GM06990 (cell line): ENCODE measurements around the gene PAX6.

Experiments
- DNase-seq: peaks from one replicate; pipeline ENCODE4 v3.0.0-alpha.2; 2011; ENCODE audit not compliant: insufficient read length; ENCODE audit errors: extremely low read depth
- H3K27me3 ChIP-seq: replicated peaks from 2 replicates; pipeline ENCODE4 v1.6.0; 2011; ENCODE audit warnings: low read length; ENCODE audit not compliant: control insufficient read depth, insufficient read depth
- H3K36me3 ChIP-seq: 2 replicates; pipeline ENCODE4 v1.5.1; 2011; ENCODE audit warnings: low read length; ENCODE audit not compliant: control insufficient read depth, insufficient read depth
- H3K4me3 ChIP-seq: replicated peaks from 2 replicates; pipeline ENCODE4 v1.5.1; 2011; ENCODE audit warnings: low read depth, mild to moderate bottlenecking, control low read depth, low read length
- TF ChIP-seq, protein P1 (sequence below): IDR thresholded peaks from 2 replicates; pipeline ENCODE4 v1.5.1; 2011; ENCODE audit warnings: low read length, control low read depth, mild to moderate bottlenecking, inconsistent platforms; ENCODE audit not compliant: insufficient read depth, poor library complexity, severe bottlenecking

Gene PAX6

GRCh38 chr11:31824332-31824878 is 13.3 kb upstream of the PAX6 start:
- TF ChIP-seq, protein P1, sequence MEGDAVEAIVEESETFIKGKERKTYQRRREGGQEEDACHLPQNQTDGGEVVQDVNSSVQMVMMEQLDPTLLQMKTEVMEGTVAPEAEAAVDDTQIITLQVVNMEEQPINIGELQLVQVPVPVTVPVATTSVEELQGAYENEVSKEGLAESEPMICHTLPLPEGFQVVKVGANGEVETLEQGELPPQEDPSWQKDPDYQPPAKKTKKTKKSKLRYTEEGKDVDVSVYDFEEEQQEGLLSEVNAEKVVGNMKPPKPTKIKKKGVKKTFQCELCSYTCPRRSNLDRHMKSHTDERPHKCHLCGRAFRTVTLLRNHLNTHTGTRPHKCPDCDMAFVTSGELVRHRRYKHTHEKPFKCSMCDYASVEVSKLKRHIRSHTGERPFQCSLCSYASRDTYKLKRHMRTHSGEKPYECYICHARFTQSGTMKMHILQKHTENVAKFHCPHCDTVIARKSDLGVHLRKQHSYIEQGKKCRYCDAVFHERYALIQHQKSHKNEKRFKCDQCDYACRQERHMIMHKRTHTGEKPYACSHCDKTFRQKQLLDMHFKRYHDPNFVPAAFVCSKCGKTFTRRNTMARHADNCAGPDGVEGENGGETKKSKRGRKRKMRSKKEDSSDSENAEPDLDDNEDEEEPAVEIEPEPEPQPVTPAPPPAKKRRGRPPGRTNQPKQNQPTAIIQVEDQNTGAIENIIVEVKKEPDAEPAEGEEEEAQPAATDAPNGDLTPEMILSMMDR, result no peak
- Histone ChIP-seq H3K4me3 (no peak overlapping the region), H3K36me3 (no peaks in the 10 kb centered on the region), H3K27me3 (no peaks in the 10 kb centered on the region; the same call in none of the 2 replicates)
- DNase-seq, result no peak

GRCh38 chr11:31823644-31824331 is 12.7 kb upstream of the PAX6 start:
- no peak for DNase-seq
- no peaks in the 10 kb centered on the region for H3K36me3 ChIP-seq
- no peaks in the 10 kb centered on the region; the same call in none of the 2 replicates for H3K27me3 ChIP-seq
- TF ChIP-seq, protein P1, result no peak
- no peak overlapping the region for H3K4me3 ChIP-seq

DNA sequence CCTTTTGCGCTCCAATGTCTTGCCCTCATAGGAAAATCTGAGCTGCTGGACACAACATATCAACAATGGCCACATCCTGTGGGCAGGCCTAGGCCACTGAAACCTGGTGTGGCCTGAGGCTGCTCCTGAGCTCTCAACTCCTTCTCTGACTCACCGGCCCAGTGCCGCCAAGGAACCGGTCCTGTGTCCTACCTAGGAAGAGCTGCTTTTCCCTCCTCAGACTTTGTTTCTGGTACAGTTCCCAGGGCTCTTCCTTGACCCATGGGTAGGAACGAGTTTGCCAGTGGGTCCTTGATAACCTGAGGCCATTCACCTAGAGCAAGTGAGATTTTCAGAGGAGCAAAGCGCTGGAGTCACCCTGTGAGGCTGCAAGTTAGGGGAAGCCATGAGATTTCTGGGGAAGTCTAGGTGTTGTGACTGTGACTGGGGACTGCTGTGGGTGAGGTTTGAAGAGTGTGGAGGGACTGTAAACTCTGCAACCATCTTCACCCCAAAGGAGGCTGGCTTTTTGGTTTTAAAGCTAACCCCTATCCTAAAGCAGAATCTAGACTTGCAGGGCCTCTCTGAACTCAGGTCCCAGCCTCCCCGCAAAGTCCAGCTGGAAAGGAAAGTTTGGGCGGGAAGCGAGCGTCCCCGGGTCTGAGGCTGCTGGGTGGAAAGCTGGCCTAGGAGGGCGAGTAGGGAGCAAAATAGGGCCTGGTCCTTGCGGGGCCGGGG is 12.0 kb upstream of the PAX6 start:
- TF ChIP-seq, protein P1, result no peak
- no peak for DNase-seq
- Histone ChIP-seq H3K4me3 (no peak overlapping the region), H3K27me3 (no peaks in the 10 kb centered on the region; the same call in none of the 2 replicates), H3K36me3 (no peaks in the 10 kb centered on the region)

- TF ChIP-seq, protein P1, result no peak
- Histone ChIP-seq H3K27me3 (no peaks in the 10 kb centered on the region; the same call in none of the 2 replicates), H3K36me3 (no peaks in the 10 kb centered on the region), H3K4me3 (no peak overlapping the region)
- DNase-seq, result no peak
Observed at GRCh38 chr11:31822175-31822926, 11.2 kb upstream of the PAX6 start.

- no peak overlapping the region for H3K4me3 ChIP-seq
- DNase-seq, result no peak
- H3K36me3 ChIP-seq, result no peaks in the 10 kb centered on the region
- no peaks in the 10 kb centered on the region; the same call in none of the 2 replicates for H3K27me3 ChIP-seq
- TF ChIP-seq, protein P1, result no peak
Observed at GRCh38 chr11:31821766-31822165, 10.6 kb upstream of the PAX6 start.
